ENCODE results near the gene SSB. TPM values are rescaled to one million over a fixed set of nuclear protein-coding genes. Genes with fewer than 3 reads are reported as not detected.
"Not testable (repeated sequence)": the region's sequence is repeated elsewhere in the genome, so short reads cannot be mapped to it uniquely, and the experiment has no call there.

The SSB gene
- polyA plus RNA-seq, 1 donor, result 97.4 TPM

DNA sequence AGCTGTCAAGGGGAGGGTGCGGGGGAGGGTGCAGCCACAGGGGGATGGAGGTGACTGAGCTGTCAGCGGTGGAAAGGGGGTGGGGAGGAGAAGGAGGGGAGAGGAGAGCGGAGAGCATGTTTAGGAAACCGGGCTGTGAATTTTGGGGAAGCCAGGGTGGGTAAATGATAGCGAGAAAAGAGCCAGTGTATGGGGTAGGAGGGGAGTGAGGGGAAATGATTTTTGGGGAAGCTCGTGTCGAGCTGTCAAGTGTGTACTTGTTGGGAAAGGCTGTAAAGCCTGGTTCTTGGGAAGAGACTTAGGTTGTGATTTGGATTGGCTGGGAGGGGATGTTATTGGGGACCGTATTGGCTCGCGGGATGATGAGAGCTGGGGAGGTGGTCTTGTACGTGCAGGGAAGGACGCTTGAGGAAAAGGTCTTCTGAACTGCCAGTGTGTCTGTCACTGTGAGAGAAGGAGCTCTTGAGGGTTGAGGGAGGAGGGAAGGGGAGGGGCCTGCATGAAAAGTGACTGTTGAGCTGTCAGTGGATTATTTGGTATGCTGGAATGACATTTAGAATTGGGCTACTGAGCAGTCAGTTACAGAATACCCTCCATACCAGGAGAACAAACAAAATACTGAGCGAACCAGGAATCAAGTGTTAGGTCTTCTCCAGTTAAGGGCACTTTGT lies 29.6 kb downstream of the SSB start:
- DNase-seq (ENCODE audit: low read depth), result no peak

DNA sequence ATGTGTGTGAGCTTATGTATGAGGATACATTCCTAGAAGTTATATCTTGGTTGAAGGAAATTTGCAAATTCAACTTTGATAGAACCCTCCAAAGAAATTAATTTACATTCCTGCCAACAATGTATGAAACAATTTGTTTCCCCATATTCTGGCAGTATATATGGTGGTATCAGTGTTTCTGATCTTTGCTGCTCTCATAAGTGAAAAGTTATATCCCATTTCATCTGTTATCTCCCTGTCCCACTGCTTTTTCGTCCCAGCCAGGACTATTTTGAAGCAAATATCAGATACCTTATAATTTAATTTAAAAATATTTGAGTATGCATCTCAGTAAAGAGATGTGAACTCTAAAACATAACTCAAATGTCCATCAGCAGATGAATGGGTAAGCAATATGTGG lies 35.7 kb downstream of the SSB start:
- DNase-seq (ENCODE audit: low read depth), result no peak

DNA sequence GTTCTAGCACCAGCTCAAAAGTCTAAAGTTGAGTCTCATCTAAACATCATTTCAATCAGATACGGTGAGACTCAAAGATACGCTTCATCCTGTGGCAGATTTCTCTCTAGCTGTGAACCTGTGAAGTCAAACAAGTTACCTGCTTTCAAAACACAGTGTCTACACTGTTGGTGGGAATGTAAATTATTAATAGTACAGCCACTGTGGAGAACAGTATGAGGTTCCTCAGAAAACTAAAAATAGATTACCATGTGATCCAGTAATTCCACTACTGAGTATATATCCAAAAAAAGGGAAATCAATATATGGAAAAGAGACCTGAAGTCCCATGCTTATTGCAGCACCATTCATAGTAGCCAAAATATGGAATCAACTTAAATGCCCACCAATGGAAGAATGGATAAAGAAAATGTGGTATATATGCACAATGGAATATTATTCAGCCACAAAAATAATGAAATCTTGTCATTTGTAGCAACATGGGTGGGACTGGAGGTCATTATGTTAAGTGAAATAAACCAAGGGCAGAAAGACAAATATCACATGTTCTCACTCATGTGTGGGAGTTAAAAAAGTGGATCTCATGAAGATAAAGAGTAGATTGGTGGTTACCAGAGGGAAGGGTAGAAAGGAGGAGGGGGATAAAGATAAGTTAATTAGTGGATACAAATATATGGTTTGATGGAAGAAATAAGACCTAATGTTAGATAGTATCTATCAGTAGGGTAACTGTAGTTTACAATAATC lies 40.2 kb downstream of the SSB start:
- no peak for DNase-seq (ENCODE audit: low read depth)

DNA sequence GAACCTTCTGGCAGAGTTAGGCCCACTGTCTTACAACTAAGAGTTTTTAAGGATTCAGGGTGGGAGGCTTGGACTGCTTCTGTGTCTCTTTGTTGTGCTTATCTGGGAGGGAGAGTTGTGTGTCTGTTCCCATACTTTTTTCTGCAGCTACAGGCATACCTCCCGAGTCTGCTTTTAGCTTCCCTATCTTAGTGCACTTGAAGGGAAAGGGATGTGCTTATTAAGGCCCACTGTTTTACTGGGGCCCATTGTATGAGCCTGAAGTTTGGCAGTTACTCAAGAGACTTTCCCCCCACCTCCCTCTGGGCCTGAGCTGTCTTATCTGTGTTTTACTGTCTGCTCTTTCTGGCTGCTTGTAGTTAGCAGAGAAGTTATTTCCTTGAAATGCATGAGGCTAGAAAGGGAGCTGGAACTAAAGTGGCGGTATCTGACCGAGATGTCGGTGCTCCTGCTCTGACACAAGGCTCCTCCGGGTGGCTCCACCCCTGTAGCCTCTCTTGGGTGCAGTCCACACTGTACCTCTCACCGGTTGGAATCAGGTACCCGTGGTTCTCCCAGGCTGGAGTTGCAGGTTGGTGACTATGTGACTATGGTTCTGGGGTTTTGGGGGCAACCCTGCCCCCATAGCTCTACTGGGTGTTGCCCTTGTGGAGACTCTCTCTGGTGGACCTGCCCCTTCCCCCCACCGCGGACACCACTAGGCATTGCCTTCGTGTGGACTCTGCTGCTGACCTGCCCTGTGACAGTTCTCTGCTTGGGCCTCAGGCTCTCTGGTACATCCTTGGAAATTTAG lies 41.5 kb downstream of the SSB start:
- no peak for DNase-seq (ENCODE audit: low read depth)

DNA sequence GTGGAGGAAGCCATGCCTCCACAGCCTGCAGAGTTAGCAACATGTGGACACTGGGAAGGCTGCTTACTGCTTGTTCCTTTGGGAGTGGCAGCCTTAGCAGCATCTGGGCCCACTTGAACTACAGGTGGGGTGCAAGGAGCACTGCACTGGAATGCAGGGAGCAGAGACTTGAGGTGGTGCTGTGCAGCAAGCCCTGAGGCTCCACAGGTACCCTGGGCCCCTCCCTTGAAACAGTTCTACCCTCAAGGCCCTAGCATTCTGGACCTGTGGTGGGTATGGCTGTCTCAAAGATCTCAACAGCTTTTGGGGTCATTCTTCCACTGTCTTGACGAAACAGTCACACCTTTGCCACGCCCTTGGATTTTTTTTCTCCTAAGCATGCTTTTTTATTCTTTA lies 42.1 kb downstream of the SSB start:
- no peak for DNase-seq (ENCODE audit: low read depth)

DNA sequence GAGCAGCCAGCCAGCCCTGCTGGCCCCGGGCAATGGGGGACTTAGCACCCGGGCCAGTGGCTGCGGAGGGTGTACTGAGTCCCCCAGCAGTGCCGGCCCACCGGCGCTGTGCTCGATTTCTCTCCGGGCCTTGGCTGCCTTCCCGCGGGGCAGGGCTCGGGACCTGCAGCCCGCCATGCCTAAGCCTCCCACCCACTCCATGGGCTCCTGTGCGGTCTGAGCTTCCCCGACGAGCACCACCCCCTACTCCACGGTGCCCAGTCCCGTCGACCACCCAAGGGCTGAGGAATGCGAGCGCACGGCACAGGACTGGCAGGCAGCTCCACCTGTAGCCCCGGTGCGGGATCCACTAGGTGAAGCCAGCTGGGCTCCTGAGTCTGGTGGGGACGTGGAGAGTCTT lies 43.0 kb downstream of the SSB start:
- DNase-seq (ENCODE audit: low read depth), result not testable (repeated sequence)

DNA sequence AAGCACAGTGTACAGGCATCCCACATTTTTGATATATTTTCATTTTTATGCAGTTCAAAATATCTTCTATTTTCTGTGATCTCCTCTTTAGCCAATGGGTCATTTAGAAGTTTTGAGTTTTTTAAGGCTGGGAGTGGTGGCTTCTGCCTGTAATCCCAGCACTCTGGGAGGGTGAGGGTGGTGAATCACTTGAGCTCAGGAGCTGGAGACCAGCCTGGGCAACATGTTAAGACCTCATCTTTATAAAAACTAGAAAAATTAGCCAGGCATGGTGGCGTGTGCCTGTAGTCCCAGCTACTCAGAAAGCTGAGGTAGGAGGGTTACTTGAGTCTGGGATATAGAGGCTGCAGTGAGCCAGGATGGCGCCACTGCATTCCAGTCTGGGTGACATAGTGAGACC lies 46.3 kb downstream of the SSB start:
- DNase-seq (ENCODE audit: low read depth), result no peak

DNA sequence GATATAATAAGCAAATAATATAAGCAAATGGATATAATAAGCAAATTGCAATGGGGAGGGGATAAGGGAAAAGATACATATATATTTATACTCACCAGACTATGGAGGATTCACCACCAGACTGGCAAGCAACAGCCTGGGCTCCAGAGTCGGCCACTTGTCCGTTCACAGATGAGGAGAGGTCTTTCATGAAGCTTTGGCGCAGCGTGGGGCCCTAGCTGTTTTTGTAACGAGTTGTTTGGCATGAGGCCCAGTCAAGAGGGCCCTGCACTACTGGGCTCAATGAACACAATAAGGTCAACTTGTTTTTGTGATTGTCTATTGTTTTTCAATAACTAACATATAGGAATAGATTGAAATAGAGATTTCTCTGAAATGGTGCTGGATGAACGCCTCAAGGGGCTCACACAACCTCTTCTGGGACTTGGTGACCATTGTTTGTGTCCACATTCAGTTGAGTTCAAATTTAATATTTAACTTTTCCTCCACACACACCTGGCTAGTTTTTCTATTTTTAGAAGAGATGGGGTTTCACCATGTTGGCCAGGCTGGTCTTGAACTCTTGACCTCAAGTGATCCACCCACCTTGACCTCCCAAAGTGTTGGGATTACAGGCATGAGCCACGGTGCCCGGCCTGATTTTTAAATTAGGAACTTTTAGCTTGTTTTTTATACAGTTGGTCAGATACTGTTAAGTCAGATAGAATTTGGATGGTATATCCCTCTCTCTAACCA lies 50.5 kb downstream of the SSB start:
- not testable (repeated sequence) for DNase-seq (ENCODE audit: low read depth)

DNA sequence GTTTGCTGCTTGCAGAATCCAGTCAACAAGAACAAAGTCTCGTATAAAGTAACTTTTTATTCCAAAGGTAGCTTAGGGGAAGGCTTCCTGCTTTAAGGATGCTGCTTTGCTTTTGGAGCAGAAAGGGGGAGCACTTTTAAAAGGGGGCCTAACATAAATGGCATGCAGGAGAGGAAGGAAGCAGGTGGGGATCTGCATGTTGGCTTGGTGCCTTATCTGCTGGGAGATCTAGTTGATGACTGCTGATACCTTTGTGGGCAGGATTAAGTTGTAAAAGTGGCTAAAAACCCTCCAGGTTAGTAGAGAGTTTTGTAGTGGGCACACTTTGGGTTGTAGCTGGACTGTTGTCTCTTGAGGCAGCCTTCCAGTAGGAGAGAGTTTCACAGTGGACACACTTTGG lies 51.0 kb downstream of the SSB start:
- no peak for DNase-seq (ENCODE audit: low read depth)

DNA sequence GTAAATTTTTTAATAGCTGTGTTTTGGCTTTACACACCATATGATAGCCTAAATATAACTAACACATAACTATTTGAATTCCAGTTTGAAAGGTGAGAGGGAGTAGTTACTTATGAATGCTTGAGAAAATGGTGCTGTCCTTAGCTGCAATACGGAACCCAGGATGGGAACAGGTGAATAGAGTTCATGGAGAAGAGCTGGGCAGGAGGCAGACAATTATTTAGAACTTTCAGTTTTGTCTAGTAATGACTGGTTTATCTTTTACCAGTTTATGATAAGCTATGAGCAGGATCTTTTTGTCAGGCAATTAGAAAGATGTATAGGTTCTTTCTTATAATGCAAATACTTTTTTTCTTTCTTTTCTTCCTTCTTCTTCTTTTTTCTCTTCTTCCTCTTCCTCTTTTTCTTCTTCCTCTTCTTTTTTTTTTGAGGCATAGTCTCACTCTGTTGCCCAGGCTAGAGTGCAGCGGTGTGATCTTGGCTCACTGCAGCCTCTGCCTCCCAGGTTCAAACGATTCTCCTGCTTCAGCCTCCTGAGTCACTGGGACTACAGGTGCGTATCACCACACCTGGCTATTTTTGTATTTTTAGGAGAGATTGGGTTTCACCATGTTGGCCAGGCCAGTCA lies 54.5 kb downstream of the SSB start:
- no peak for DNase-seq (ENCODE audit: low read depth)

DNA sequence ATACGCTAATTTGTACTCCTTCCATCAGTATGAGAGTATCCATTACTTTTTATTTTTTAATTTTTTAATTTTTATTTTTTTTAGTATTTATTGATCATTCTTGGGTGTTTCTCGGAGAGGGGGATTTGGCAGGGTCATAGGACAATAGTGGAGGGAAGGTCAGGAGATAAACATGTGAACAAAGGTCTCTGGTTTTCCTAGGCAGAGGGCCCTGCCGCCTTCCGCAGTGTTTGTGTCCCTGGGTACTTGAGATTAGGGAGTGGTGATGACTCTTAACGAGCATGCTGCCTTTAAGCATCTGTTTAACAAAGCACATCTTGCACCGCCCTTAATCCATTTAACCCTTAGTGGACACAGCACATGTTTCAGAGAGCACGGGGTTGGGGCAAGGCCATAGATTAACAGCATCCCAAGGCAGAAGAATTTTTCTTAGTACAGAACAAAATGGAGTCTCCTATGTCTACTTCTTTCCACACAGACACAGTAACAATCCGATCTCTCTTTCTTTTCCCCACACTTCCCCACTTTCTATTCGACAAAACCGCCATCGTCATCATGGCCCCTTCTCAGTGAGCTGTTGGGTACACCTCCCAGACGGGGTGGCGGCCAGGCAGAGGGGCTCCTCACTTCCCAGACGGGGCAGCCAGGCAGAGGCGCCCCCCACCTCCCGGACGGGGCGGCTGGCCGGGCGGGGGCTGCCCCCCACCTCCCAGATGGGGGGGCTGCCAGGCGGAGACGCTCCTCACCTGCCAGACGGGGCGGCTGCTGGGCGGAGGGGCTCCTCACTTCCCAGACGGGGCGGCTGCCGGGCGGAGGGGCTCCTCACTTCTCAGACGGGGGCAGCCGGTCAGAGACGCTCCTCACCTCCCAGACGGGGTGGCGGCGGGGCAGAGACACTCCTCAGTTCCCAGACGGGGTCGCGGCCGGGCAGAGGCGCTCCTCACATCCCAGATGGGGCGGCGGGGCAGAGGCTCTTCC lies 56.9 kb downstream of the SSB start:
- DNase-seq (ENCODE audit: low read depth), result not testable (repeated sequence)

DNA sequence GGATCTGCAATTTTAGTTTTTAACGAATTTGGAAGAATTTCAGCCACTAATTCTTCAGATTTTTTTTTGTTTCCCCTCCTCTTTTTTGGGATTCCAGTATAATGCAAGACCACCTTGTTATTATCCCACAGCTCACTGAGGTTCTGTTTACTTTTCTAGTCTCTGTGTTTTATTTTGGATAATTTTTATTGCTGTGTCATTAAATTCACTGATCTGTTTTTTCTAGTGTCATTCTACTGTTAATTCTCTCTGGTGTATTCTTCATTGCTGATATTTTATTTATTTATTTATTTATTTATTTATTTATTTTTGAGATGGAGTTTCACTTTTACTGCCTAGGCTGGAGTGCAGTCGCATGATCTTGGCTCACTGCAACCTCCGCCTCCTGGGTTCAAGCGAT lies 60.8 kb downstream of the SSB start:
- no peak for DNase-seq (ENCODE audit: low read depth)

DNA sequence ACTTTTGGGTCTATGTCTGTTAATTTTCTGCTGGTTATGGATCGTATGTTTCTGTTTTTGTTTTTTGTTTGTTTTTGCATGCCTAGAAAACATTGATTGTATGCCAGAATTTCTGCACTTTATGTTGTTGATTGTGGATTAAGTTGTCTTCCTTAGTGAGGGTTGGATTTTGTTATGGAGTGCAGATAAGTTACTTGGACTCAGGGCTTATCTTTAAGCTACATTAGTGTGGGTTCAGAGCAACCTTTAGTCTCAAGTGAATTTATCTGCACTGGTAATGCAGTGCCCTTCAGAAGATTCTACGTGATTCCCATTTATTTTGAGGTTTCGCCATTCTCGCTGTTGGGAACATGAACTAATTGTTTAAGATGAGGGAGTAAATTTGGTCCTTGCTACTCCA lies 61.5 kb downstream of the SSB start:
- no peak for DNase-seq (ENCODE audit: low read depth)

Other genes with a start within 250 kb of the SSB start
- 30.0 TPM for gene FASTKD1, start 225.0 kb upstream of the SSB start, polyA plus RNA-seq (ENCODE audit: insufficient read length)
- gene PPIG, start 214.5 kb upstream of the SSB start, polyA plus RNA-seq (ENCODE audit: insufficient read length), result 50.7 TPM
- 0.33 TPM for gene CFAP210, start 104.5 kb upstream of the SSB start, polyA plus RNA-seq (ENCODE audit: insufficient read length)
- 3.5 TPM for gene PHOSPHO2, start 104.4 kb upstream of the SSB start, polyA plus RNA-seq (ENCODE audit: insufficient read length)
- 37.0 TPM for gene KLHL23, start 65.0 kb upstream of the SSB start, polyA plus RNA-seq (ENCODE audit: insufficient read length)
- gene METTL5, start 26.0 kb downstream of the SSB start, polyA plus RNA-seq (ENCODE audit: insufficient read length), result 57.5 TPM
- gene UBR3, start 28.6 kb downstream of the SSB start, polyA plus RNA-seq (ENCODE audit: insufficient read length), result 48.9 TPM

Measured in forelimb muscle (tissue), 1 donor.